Measurements from ENCODE around the gene LRRC25. TPM values are rescaled to one million over a fixed set of nuclear protein-coding genes. Genes with fewer than 3 reads are reported as not detected.

LRRC25 gene
- total RNA-seq, 6 donors from 2014 or later: 4.0 to 49.4 (median 24.0) TPM

DNA sequence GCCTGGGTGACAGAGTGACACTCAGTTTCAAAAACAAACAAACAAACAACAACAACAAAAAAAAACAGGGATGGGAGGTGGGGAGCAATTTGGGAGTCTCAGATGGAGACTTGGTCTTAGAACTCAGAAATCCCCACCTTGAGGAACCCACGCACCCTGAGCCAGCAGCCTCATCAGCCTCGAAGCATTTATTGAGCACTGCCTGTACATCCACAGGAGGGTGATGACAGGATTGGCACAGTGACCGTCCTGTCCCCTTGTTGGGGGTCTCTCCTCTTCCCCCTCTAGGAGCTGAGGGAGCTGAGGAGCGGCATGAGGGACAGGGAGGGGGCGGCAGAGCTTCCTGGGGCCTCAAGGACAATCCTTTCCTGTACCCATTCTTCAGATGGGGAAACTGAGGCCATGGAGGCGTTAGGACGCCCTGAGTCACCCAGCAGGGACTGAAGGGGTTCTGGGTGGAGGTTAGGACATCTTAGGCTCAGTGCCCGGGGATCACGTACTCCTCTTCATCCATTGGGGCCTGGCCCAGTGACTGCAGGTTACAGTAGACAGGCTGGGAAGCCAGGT is 5.8 kb downstream of the LRRC25 start:
- H3K27me3 ChIP-seq: no peaks in the 10 kb centered on the region
- ATAC-seq (ENCODE audit: low FRiP score in 2 of 2) (no peak), DNase-seq (no peak)
- peaks cover 5 to 33% (median 25%) of the 10 kb centered on the region in 4 donors for H3K4me1 ChIP-seq
- H3K4me3 ChIP-seq: no peak overlapping the region
- H3K36me3 ChIP-seq: no peaks in the 10 kb centered on the region
- WGBS, 2 donors: 69 to 81% methylated on average over 8 of the region's 9 CpGs
- TF ChIP-seq, protein P1, sequence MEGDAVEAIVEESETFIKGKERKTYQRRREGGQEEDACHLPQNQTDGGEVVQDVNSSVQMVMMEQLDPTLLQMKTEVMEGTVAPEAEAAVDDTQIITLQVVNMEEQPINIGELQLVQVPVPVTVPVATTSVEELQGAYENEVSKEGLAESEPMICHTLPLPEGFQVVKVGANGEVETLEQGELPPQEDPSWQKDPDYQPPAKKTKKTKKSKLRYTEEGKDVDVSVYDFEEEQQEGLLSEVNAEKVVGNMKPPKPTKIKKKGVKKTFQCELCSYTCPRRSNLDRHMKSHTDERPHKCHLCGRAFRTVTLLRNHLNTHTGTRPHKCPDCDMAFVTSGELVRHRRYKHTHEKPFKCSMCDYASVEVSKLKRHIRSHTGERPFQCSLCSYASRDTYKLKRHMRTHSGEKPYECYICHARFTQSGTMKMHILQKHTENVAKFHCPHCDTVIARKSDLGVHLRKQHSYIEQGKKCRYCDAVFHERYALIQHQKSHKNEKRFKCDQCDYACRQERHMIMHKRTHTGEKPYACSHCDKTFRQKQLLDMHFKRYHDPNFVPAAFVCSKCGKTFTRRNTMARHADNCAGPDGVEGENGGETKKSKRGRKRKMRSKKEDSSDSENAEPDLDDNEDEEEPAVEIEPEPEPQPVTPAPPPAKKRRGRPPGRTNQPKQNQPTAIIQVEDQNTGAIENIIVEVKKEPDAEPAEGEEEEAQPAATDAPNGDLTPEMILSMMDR (IDR thresholded peaks at IDR 0.05): no peak
- H3K27ac ChIP-seq: peak overlapping the region in 2 of 4 donors; percentile 73 to 74
- no peaks in the 10 kb centered on the region for H3K9me3 ChIP-seq

DNA sequence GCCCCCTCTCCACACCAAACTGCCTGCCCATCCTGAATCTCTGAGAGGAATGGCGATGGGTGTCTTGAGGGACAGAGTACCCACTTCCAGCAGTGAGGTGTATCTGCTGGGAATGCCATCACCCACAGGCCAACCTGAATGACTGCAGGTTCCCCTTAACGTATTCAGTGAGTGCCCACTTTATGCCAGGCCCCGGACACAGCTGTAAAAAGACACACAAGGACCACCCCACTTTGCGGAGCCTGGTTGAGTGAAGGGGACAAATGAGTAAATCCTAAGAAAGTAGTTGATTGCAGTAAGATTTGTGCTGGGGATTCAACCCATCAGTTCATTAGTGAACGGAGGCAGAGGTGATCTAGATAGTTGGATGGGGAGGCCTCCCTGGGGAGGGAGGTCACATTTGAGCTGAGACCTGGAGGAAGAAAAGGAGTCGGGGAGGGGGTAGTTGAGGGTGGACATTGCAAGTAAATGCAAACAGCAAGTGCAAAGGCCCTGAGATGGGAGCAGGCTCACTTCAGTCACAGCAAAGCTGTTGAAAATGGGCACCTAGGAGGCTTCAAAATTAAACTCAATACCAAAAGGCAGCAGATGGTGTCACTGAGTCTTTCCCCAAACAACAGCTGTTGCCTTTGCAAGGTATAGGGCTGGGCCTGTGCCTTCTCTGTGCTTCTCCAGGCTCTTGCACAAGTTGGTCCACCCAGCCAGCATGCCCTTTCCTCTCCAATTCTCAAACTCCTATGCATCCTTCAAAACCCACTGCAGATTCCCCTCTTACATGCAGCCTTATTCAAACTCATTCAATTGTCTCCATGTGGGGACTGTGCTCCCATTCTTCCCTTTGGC is 7.1 kb downstream of the LRRC25 start:
- 77 to 92% methylated on average over 6 of the region's 6 CpGs for WGBS, 2 donors
- peaks cover 15 to 46% (median 35%) of the 10 kb centered on the region in 4 donors for H3K4me1 ChIP-seq

DNA sequence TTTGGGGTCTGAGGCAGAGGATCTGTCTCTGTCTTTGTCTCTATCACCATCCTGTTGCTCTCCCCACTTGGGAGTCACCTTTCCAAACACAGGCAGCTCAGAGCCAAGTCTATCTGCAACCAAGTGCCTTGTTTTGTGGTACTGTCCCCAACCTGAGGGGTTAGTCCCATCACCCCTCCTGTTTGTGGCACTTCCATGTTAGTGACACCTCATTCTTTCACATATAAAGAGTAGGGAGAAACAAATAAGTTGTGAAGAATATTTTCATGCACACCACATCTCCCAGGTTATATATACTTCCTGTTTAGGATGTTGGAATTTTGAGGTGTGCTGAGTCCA is 7.7 kb downstream of the LRRC25 start:
- H3K27me3 ChIP-seq: no peaks in the 10 kb centered on the region
- no peaks in the 10 kb centered on the region for H3K9me3 ChIP-seq
- no peak overlapping the region for H3K4me3 ChIP-seq
- H3K4me1 ChIP-seq: peaks cover 15 to 46% (median 37%) of the 10 kb centered on the region in 4 donors
- DNase-seq (no peak), ATAC-seq (ENCODE audit: low FRiP score in 2 of 2) (no peak)
- no peak for TF ChIP-seq EP300 (IDR thresholded peaks at IDR 0.05)
- no peak for TF ChIP-seq POLR2A (IDR thresholded peaks at IDR 0.05)
- TF ChIP-seq, protein P1 (IDR thresholded peaks at IDR 0.05): no peak
- no peak for TF ChIP-seq POLR2AphosphoS5 (IDR thresholded peaks at IDR 0.05)
- H3K27ac ChIP-seq: no peak overlapping the region
- H3K36me3 ChIP-seq: no peaks in the 10 kb centered on the region

More for the DNA sequence above, 7.1 kb downstream of the LRRC25 start:
- TF ChIP-seq, protein P1 (IDR thresholded peaks at IDR 0.05): no peak
- no peak for TF ChIP-seq POLR2AphosphoS5 (IDR thresholded peaks at IDR 0.05)
- TF ChIP-seq POLR2A (IDR thresholded peaks at IDR 0.05): no peak
- no peak for TF ChIP-seq EP300 (IDR thresholded peaks at IDR 0.05)
- Histone ChIP-seq H3K36me3 (no peaks in the 10 kb centered on the region), H3K27me3 (no peaks in the 10 kb centered on the region), H3K4me3 (no peak overlapping the region), H3K27ac (no peak overlapping the region), H3K9me3 (no peaks in the 10 kb centered on the region)
- DNase-seq (no peak), ATAC-seq (ENCODE audit: low FRiP score in 2 of 2) (no peak)

DNA sequence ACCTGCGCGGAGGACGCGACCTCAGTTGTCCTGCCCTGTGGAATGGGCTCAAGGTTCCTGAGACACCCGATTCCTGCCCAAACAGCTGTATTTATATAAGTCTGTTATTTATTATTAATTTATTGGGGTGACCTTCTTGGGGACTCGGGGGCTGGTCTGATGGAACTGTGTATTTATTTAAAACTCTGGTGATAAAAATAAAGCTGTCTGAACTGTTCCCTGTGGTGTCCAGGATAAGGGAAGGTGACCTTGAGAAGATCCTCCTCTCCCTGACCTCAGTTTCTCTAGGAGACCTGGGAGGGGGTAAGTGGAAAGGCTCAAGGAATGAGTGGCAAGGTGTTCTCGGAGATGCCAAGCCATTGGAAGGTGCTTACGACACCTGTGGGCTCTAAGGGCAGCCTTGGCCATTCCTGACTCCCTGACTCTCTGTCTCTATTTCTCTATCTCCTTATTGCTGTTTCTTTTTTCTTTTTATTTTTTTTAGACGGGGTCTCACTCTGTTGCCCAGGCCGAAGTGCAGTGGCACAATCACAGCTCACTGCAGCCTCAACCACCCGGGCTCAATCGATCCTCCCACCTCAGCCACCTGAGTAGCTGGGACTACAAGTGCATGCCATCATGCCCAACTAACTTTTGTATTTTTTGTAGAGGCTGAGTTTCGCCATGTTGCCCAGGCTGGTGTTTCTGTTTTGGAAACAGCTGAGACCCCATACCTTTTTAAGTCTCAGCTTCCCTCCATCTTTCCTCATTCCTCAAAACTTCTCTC is 8.3 kb downstream of the LRRC25 start:
- Histone ChIP-seq H3K9me3 (no peaks in the 10 kb centered on the region), H3K4me1 (peaks cover 15 to 46% (median 39%) of the 10 kb centered on the region in 4 donors), H3K4me3 (peak overlapping the region in 3 of 4 donors; percentile 35 to 52 (median 49)), H3K36me3 (no peaks in the 10 kb centered on the region), H3K27me3 (no peaks in the 10 kb centered on the region), H3K27ac (peak overlapping the region in 2 of 4 donors; percentile 18 to 59)
- WGBS, 2 donors: 79 to 92% methylated on average over 13 of the region's 13 CpGs
- ATAC-seq (ENCODE audit: low FRiP score in 2 of 2) (no peak), DNase-seq (no peak)
- TF ChIP-seq POLR2AphosphoS5 (IDR thresholded peaks at IDR 0.05): no peak
- TF ChIP-seq, protein P1 (IDR thresholded peaks at IDR 0.05): no peak
- no peak for TF ChIP-seq EP300 (IDR thresholded peaks at IDR 0.05)
- TF ChIP-seq POLR2A (IDR thresholded peaks at IDR 0.05): no peak

Data from upper lobe of left lung (tissue), 6 donors.